ENCODE measurements around the gene CYBB. TPM values are rescaled to one million over a fixed set of nuclear protein-coding genes. Genes with fewer than 3 reads are reported as not detected.

Gene CYBB
- total and polyA plus RNA-seq, 2 of the 4 experiments (the other 2 are of a cell fraction): not detected

- Histone ChIP-seq H2BK120ac (ENCODE audit: low read depth, low read length) (no peak overlapping the region), H2AK9ac (replicated peaks; ENCODE audit: low read depth, low read length, poor library complexity) (no peak overlapping the region), H3K4me3 (ENCODE audit: insufficient read depth, low read depth, low read length) (no peak overlapping the region), H3K36me3 (ENCODE audit: control insufficient read depth, insufficient read depth, low read length) (no peaks in the 10 kb centered on the region), H3K9me3 (ENCODE audit: control insufficient read depth, insufficient read depth, low read length) (no peaks in the 10 kb centered on the region), H4K20me1 (ENCODE audit: insufficient read depth, low read length) (no peaks in the 10 kb centered on the region), H4K8ac (ENCODE audit: low read depth in 2 of 2, low read length in 2 of 2) (no peak overlapping the region), H3K4ac (ENCODE audit: low read depth, low read length) (no peak overlapping the region), H3K56ac (ENCODE audit: extremely low read depth, insufficient read depth, low read length) (no peak overlapping the region), H4K5ac (ENCODE audit: low read depth, low read length) (no peak overlapping the region), H3K9me1 (ENCODE audit: insufficient read depth, low read length) (no peaks in the 10 kb centered on the region), H2BK5ac (ENCODE audit: low read depth, low read length, poor library complexity, severe bottlenecking) (no peak overlapping the region), H3K9ac (ENCODE audit: low read depth, low read length) (no peak overlapping the region), H3K4me2 (ENCODE audit: low read depth, low read length) (no peak overlapping the region), H3K14ac (replicated peaks; ENCODE audit: low read depth, low read length) (no peak overlapping the region), H3K4me1 (ENCODE audit: control insufficient read depth, insufficient read depth, low read length) (no peaks in the 10 kb centered on the region), H2AFZ (replicated peaks; ENCODE audit: low read length, poor library complexity) (no peak overlapping the region), H2BK15ac (ENCODE audit: low read depth, low read length) (no peak overlapping the region), H3K27me3 (ENCODE audit: control insufficient read depth, insufficient read depth, low read length) (peaks cover 4% of the 10 kb centered on the region; the same call in 1 of the 2 replicates), H3K79me1 (ENCODE audit: low read depth in 1 of 2, low read length in 2 of 2) (no peaks in the 10 kb centered on the region), H3K18ac (ENCODE audit: low read depth, low read length) (no peak overlapping the region), H3K23ac (ENCODE audit: low read depth, low read length) (no peak overlapping the region), H3K27ac (ENCODE audit: insufficient read depth, low read length) (no peak overlapping the region), H4K91ac (ENCODE audit: insufficient read depth, low read depth, low read length) (no peak overlapping the region), H2AK5ac (ENCODE audit: low read depth, low read length) (no peak overlapping the region), H2BK20ac (ENCODE audit: low read depth, low read length) (no peak overlapping the region)
- in situ Hi-C loops (cut with MboI; ENCODE audit: low sequenced_read_pairs): no loop called here
- no CpG with 5 or more reads among the region's 3 CpGs for WGBS, 2 experiments (ENCODE audit: extremely low coverage in 2 of 2, insufficient read length in 1 of 2)
- intact Hi-C loops (cut with micrococcal nuclease): no loop called here
- ATAC-seq (ENCODE audit: low read depth) (no peak), DNase-seq (no peak)
- TF ChIP-seq ELK1 (IDR thresholded peaks at IDR 0.05; ENCODE audit: borderline replicate concordance, low read depth, low read length): no peak
- no peak for TF ChIP-seq RCOR1 (IDR thresholded peaks at IDR 0.05; ENCODE audit: insufficient replicate concordance, low read length)
- no peak for TF ChIP-seq MAFK (IDR thresholded peaks at IDR 0.05; ENCODE audit: low read depth, low read length)
- no peak for TF ChIP-seq MXI1 (IDR thresholded peaks at IDR 0.05; ENCODE audit: borderline replicate concordance, low read depth, low read length)
- no peak for TF ChIP-seq BHLHE40 (IDR thresholded peaks at IDR 0.05; ENCODE audit: low read depth, low read length)
- no peak for TF ChIP-seq MAZ (IDR thresholded peaks at IDR 0.05; ENCODE audit: borderline replicate concordance, low read depth, low read length)
- TF ChIP-seq CTCF (conservative IDR thresholded peaks at IDR 0.05; ENCODE audit: low read depth, low read length): no peak
- TF ChIP-seq POLR2A (IDR thresholded peaks at IDR 0.05; ENCODE audit: low read depth, low read length): no peak
- TF ChIP-seq USF2 (IDR thresholded peaks at IDR 0.05; ENCODE audit: low read depth, low read length): no peak
- no peak for TF ChIP-seq CEBPB (IDR thresholded peaks at IDR 0.05; ENCODE audit: low read depth, low read length)
- TF ChIP-seq SMC3 (IDR thresholded peaks at IDR 0.05; ENCODE audit: low read depth, low read length): no peak
- no peak for TF ChIP-seq RFX5 (IDR thresholded peaks at IDR 0.05; ENCODE audit: low read depth, low read length)
- no peak for TF ChIP-seq RAD21 (IDR thresholded peaks at IDR 0.05; ENCODE audit: low read length)
- no peak for TF ChIP-seq NFE2L2 (IDR thresholded peaks at IDR 0.05; ENCODE audit: low read depth, low read length)
- TF ChIP-seq CHD1 (IDR thresholded peaks at IDR 0.05; ENCODE audit: low read depth, low read length): no peak
- ChIA-PET POLR2A (ENCODE audit: unreplicated experiment) (no interaction called here), CTCF (no interaction called here)
- dilution Hi-C loops (cut with HindIII; ENCODE audit: low sequenced_read_pairs, unreplicated experiment): no loop called here
- no TSS peak for BruUV-seq (replicated peaks)
These were observed 7.0 kb downstream of the CYBB start for GRCh38 chrX:37786624-37787422.

All from IMR-90 (cell line).